Measurements from ENCODE around the gene EMC6.
A peak's percentile ranks its signal among the peaks of the same experiment; 100 is the strongest.

Gene EMC6

DNA sequence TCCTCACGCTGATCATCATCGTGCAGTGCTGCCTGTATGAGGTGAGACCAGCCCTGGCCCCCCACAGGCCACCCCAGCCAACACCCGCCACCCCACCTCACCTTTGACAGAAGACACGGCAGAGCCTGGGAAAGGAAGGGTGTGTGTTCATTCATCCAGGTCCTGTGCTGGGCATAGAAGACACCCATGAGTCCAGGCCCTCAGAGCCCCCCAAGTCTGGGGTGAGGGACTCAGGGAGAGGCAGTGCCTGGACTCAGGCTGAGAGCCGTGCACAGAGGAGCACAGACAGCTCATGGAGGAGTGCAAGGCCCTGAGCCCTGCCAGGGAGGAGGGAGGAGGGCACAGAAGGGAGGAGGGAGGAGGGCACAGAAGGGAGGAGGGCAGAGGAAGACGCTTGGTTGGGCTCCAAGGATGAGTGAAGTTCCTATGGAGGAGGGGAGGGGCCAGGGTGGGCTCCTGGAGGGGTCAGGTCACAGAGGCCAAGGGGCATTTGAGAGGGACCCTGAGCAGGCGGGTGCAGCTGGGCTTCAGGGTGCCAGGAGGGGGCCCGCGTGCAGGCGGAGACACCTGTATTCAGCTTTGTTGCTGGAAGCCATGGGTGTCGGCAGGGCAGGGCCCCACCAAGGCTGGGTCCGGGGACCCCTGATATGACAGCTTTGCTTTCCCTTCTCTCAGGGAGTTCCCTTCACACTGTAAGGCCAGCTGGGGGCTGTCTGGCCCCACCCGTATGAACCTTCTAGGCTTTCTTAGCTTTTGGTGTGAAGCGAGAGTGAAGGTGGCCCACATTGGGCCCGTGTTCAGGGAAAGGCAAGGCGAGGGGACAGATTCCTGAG, 11.6 kb upstream of the EMC6 start:
- DNase-seq: no peak

DNA sequence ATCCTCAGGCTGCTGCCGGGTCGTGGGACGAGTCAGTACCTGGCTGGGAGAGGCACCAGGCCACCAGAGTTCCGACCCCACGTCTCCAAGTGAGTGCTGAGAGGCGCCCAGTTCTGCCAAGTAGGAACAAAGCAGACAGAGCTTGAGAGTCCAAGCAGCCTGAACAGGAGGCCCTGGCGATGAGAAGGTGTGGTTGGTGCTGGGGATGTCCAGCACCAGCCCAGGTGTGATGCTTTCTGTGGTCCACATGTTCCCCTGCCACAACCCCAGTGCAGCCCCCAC, 11.1 kb upstream of the EMC6 start:
- DNase-seq: no peak

DNA sequence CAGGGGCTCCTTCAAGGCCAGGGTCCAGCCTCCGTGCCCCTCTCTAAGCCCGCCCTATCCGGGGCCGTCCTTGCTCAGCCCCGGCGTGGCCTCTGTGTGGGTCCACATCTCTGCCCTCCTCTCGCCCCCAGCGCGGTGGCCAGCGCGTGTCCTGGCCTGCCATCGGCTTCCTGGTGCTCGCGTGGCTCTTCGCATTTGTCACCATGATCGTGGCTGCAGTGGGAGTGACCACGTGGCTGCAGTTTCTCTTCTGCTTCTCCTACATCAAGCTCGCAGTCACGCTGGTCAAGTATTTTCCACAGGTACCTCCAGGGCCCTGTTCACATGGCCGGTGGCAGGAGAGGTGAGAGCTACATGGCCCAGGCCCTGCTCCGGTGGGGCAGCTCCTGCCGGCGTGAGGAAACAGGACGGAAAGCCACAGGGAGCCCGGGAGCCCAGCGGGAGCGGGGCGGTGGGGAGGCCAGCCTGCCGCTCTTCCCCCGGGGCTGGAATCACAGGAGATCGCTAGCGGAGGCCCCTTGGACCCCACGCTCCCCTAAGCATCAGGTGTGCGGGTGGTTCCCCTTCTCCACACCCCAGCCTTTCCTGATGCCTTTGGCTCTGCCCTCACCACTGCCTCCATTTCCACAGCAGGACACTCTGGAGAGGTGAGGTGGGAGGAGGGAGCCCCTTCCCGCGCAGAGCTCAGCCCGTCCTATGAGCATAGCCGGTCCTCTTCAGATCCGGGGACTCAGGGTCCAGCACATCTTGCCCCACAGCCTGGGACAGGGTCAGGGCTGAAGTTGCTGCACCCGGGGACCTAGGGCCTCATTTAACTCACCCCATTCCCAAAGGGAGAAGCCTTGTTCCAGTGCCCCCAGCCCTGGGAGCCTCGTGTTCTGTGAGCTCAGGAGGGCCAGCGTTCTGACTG, 10.5 kb upstream of the EMC6 start:
- no peak for DNase-seq

DNA sequence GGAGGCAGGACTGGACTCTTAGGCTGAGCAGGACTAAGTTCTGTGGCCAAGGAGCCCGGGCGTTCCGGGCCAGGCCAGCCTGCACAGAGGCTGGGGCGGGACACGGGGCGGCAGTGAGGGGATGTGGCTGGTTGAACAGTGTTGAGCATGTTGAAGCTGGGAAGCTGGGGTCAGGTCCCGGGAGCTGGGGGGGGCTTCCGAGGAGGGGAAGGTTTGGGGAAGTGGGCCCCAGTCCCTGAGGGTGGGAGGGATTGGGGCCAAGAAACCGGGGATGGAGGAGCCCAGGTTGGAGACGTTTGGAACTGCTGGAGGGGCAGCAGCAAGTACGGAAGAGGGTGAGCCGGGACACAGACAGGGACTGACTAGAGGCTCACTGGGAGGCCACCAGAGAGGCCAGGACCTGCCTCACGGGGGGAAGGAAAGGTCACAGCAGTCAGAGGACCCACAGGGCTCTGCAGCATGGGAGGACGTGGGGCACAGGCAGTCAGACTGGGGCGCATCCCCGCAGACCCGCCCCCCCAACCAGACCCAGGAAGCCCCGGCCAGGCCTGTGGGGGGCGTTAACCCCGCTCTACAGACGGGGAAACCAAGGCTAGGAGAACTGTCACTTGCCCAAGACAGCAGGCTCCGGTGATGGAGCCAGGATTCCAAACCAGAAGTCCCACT, 9.7 kb upstream of the EMC6 start:
- no peak for DNase-seq

DNA sequence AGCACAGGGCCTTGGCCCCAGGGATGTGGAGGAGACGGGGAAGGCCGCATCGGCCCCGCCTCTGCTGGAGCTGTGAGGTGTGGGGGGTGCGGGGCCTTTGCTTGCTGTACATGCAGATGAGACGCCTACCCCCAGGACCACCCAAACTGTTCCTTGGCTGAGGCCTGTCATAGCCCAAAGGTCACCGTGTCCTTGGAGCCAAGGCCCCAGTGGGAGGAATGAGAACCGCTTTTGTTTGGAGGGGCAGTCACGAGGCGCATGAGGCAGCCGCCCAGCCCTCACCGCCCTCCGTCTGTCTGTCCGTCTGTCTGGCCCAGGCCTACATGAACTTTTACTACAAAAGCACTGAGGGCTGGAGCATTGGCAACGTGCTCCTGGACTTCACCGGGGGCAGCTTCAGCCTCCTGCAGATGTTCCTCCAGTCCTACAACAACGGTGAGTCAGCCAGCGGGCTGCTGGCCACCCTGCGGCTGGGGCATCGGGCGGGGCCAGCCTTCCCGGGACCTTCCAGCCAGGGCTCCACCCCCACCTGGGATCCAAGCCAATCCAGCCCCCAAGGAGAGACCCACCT, 9.0 kb upstream of the EMC6 start:
- no peak for DNase-seq

DNA sequence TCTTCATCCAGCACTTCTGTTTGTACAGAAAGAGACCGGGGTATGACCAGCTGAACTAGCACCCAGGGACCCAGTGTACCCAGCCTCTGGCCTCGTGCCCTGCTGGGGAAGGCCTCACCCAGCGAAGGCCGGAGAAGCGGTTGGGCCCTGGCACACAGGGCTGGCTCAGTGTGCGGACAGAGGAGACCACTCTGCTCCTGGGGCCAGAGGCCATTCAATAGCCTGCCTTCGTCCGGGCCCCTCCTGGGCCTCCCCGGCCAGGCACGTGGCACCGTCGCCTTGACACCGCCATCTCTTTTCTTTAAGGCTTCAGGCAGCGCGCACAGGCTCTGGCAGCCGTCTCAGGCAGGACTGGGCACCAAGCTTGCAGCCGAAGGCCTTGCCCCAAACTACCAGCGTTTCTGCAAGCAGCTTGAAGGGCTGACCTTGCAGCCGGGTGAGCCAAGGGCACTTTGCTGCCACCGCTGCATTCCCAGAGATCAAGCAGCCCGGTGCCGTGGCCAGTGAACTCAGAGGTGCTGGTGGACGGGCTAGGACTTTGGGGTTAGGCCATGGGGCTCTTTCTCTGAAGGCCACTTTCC, 8.2 kb upstream of the EMC6 start:
- no peak for DNase-seq

DNA sequence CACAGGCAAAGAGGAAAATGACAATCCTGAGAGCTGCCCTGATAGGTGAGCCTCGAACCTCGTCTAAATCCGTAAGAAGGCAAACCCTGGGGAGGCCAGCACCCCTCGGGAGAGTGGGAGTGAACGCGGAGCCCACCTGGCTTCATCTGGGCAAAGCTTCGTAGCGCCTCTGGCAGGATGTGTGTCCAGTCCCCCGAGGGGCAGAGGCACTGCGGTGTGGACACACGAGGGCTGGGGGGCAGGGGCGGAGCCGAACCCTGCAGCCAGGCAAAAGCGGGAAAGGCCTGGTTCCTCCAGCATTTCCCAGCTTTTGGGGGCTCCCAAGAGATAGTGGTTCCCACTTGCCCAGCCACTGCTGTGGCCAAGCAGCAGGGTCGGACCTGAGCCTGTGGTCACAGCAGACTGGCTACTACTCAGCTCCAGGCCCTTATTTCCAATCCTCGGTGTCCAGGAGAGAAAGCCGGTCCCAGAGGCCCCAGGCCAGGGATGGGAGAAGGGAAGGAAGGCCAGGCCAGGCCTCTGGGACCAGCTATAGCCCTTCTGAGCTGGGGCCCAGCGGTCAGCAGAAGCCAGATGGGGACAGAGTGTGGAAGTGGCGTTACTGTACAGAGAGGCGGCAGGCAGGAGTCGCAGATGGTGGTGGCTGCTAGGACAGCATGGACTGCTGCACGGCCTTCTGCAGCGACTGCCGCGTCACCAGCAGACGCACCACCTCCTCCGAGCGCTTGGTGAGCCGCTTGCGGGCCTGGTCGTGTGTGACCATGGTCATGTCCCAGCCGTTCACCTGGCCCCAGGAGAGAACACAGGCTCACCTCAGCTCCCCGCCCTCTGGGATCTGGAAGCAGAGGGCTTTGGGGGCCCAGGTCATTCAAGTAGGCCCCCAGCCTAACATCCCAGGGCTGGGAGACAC, 5.3 kb upstream of the EMC6 start:
- no peak for DNase-seq

DNA sequence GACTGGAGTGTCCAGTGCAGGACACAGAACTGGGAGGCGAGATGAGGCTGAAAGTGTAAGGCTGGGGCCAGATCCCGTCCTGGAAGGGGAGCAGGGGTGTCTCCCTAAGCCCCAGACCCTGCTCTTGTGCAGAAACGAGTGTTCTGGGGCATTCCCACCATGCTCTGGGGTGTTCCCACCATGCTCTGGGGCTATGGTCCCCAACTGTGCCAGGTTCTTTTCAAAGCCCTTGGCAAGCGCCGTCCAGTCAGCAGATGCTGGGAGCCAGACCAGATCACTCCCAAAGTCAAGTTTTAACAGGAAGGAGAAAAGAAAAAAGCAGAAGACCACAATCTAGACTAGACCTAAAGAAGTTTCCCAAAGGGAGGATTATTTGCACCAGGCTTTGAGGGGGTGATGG, 2.8 kb upstream of the EMC6 start:
- DNase-seq: no peak

DNA sequence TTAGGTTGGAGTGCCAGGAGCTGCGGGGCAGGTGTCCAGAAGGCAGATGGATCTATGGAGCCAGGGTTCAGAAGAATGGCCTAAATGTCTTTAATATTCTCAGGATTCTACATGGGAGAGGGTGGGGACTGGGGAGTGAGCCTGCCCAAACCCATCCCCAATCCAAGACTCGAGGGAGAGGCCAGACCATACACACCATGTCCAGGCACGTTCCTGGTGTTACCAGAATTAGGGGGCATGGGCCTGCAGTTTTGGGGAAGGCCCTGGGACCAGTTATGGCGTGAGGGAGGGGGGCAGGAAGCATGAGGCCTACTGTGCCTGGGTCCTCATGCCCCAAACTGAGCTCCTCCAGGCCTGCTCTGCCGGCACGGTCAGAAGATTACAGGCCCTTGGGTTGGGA, 2.1 kb upstream of the EMC6 start:
- DNase-seq: no peak

DNA sequence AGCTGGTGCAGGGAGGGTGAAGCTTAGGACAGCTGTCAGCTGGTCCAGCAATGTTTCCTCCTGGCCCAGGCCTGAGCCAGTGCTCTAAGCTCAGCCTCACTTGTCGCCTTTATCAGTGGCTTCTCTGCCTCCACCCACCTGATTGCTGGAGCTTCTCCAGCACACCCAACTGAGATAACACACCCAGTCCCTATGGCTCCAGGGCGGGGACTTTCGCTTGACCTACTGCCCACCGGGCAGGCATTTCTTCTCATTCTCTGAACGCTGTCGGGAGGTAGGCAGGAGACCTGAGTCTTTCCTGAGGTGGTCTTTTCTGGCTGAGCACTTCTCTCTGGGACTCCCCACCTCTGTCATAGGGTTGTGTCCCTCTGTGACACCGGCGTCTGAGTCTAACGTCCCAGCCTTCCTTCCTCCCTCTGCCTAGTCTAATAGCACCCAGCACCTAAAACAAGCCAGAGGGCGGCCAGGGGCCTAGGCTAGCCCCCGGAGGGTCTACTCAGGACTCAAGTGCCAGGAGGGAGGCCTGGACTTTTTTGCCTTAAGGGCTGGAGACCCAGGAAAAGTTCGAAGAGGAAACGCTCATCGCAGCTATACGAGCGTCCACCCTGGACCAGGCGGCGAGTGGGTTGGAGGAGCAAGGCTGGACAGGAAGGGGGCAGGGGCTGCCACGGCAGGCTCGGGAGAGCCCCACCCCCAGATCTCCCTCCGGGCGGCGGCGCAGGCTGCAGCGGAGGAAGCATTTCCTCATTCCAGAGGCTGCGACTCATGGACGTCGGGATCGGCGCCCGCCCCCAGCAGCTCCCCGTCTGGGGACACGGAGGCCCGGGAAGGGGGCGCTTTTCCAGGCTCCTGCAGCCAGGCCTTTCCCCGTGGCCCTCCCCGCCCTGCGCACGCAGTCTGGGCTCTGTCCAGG, 990 bp upstream of the EMC6 start:
- peak; percentile 22 for DNase-seq

DNA sequence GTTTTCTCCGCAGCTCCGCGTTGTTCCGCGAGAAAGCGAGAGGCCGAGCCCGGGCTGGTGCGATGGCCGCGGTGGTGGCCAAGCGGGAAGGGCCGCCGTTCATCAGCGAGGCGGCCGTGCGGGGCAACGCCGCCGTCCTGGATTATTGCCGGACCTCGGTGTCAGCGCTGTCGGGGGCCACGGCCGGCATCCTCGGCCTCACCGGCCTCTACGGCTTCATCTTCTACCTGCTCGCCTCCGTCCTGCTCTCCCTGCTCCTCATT, 404 bp downstream of the EMC6 start:
- DNase-seq: no peak

DNA sequence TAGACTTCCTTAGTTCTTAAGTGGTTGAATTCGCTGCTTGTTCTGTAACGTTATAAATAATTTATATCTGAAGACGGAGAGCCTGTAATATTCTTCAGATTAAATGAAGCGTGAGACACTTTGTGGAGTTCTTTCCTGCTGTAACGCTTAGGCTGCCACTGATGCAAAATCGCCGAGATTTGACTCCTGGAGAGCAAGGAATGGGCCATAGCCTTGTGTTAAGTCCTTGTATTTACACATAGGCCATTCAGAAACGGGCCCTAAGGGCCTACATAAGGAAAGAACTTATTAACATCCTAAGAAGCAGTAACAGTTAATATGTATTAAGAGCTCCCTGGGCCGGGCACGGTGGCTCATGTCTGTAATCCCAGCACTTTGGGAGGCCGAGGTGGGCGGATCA, 936 bp downstream of the EMC6 start:
- DNase-seq: no peak

DNA sequence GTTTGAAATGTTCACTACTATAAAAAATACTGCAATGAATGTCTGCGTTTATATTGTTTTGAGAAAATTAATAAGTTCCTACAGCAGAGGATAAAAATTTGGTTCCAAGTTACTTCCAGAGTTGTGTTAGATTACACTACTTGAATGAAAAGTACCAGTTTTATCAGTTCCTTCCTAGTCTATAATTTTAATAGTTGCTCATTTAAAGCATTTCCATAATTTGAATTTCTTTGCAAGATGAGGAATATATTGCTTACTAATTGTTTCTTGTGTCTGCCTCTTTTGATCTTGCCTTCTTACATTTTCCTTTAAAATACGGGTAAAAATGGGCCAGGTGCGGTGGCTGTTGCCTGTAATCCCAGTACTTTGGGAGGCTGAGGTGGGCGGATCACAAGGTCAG, 4.0 kb downstream of the EMC6 start:
- no peak for DNase-seq

DNA sequence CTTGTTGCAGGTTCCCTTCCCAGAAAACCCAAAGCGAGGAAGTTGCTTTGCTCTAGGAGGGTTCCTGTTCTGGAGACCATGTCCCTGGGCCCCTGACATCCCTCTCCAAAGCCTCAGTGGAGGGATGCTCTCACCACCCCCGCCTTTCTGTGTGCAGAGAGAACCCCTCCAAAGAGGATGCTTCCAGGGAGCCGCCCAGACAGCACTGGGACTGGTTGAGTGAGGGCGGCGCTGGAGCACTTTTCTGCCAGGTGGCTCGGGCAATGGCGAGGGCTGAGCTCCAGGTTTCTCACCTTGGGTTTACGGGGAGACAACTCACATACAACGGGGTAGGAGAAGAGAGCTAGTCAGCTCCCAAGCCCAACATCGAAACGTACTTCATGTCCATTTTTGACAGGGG, 7.3 kb downstream of the EMC6 start:
- DNase-seq: no peak

DNA sequence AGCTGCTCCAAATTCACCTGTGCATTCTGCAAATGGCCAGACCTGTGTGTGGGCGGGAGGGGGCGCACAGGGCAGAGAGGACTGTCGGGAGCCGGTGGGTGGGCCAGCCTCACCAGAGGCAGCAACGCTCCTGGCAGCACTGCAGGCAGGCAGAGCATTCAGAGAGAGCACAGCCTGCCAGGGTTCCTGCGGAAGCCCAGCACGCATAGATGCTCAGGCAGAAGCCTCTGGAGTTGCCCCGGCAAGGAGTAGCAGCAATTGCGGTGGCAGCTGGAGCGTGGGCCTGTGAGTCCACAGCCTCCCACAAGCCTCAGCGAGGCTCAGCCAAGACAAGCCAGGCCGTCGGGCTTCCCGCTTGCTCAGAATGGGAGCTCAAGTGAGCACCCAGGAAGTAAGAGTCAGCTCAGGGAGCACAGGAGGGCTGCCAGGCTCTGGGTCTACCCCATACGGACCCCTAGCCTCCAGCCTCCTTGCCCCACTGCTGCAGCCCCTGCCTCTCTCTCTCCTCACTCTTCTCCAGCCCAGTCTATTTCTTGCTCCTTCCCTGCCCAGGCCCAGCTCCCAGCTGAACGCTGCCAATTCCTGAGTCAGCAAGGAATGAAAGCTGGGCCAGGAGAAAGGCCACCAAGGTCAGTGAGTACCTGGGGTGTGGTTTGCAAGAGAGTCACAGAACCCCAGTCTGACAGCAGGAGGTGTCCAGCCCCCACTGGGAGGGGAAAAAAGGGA, 9.6 kb downstream of the EMC6 start:
- no peak for DNase-seq

DNA sequence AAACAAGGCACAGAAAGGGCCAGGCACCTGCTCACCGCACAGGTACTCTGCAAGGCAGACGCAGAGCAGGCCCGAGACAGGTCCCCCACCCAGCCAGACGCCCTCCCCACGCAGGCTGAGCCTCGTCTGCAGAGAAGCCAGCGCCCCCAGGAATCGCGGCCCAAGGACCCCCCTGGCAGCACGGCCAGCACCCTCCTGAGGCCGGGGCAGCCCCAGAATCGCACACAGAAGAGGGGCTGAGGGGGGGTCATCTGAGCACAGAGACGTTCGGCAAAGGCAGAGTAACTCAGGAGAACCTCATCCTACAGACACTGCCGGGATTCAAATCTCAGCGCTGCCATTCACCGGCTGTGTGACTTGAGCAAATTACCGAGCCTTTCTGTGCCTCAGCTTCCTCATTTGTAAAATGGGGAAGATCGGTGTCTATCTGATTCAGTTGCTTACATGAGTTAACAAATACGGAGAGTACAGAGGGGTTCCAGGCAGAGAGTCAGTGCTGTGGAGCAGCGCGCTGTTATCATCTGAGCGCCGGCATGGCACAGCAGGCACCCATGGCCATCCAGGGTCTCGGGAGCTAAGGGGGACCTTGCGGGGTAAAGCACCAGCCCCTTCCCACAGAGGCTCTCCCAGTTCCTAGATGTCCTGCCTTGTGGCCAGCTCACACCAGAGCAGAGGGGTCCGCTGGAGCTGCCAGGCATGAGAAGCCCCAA, 10.4 kb downstream of the EMC6 start:
- no peak for DNase-seq

DNA sequence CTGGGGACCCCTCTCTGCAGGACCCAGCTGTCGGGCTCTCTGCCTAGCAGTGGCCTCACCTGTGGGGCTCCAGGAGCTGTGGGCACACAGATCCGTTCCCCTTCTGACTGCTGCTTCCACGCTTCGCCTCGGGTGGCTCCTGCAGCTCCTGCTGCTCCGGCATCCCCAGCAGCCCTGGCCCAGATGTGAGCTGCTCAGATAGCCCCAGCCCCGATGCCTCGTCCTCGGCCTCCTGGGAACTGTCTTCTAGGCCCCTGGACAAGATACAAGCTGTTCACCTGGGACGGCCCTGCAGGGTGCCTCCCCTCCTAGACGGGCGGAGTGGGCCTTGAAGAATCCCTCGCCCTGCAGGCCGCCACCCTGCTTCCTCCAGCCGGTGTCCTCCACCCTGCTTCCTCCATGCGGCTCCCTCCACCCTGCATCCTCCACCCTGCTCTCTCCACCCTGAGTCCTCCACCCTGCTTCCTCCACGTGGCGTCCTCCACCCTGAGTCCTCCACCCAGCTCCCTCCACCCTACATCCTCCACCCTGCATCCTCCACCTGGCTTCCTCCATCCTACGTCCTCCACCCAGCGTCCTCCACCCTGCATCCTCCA, 11.0 kb downstream of the EMC6 start:
- DNase-seq: no peak

DNA sequence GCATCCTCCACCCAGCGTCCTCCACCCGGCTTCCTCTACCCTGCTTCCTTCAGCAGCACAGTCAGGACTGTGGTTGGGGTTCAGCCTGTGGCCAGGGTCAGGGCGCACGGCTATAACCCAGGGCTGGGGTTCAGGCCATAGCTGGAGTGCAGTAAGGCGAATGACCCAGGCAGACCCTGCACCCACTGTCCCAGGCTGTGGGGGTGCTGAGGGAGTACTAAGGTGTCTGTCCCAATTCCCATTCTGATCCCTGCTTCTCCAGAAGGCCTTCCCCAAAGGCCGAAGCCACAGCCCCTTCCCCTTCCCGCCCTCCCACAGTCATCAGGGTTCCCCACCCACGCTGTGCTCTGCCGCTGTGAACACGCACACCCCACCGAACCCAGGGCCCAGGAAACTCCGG, 12.4 kb downstream of the EMC6 start:
- no peak for DNase-seq

DNA sequence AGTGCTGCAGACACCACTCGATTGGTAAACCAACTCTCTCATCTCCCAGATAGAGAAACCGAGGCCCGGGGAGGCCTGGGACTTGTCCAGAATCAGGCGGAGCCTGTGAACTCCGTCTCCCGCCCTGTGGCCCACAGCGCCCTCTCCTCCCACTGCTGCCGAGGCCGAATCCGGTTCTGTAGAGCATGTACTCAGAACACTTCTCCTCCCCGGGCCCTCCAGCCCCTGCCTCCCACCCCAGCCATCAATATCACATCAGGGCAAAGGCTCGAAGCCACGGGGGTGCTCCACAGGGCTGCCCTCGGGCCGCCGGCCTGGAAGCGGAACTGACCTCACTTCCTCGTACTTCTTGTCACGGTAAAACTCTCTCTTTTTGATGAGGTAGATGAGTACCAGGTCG, 13.0 kb downstream of the EMC6 start:
- no peak for DNase-seq

DNA sequence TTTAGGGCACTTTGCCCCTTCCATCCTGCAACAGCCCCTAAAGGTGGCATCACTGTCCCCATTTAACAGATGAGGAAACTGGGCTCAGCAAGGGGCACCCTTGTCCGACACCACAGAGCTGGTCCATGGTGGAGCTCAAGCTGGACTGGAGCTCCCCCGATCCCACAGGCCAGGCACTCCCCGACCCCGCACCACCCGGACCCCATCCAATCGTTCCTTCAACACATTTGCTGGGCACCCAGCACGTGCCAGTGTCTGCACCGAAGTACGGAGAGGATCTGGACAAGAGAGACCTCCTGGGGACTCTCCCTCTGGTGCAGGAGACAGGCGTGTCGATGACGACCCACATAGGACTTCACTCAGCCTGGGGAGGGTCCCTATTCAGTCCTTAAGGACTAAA, 13.4 kb downstream of the EMC6 start:
- DNase-seq: no peak

Measured in NCI-H345 (cell line).